HG03039 (cell line): ENCODE data around the gene DOCK2.
A peak's percentile ranks its signal among the peaks of the same experiment; 100 is the strongest.

Experiments used
- ATAC-seq: cut with Tn5 transposase; IDR thresholded peaks from one replicate; pipeline ENCODE4 v1.9.1; 2021; ENCODE audit warnings: mild to moderate bottlenecking, moderate library complexity; ENCODE audit not compliant: unreplicated experiment

DOCK2 gene

GRCh38 chr5:169682026-169682425 is 45.0 kb downstream of the DOCK2 start:
- ATAC-seq, result no peak

- peak; percentile 80 for ATAC-seq
These were observed 49.1 kb downstream of the DOCK2 start for GRCh38 chr5:169686137-169686536.

- ATAC-seq, result no peak
These were observed 51.0 kb downstream of the DOCK2 start for GRCh38 chr5:169688106-169688505.

GRCh38 chr5:169691471-169691870 is 54.4 kb downstream of the DOCK2 start:
- no peak for ATAC-seq

GRCh38 chr5:169694091-169694625 is 57.1 kb downstream of the DOCK2 start:
- no peak for ATAC-seq

- ATAC-seq, result no peak
These were observed 58.0 kb downstream of the DOCK2 start for GRCh38 chr5:169695025-169695625.

GRCh38 chr5:169695919-169696490 is 58.9 kb downstream of the DOCK2 start:
- ATAC-seq, result no peak

- ATAC-seq, result no peak
These were observed 59.8 kb downstream of the DOCK2 start for GRCh38 chr5:169696621-169697510.

GRCh38 chr5:169697511-169697890 is 60.4 kb downstream of the DOCK2 start:
- ATAC-seq, result no peak

- no peak for ATAC-seq
These were observed 60.9 kb downstream of the DOCK2 start for GRCh38 chr5:169697976-169698375.

- ATAC-seq, result no peak
These were observed 63.5 kb downstream of the DOCK2 start for GRCh38 chr5:169700611-169701010.

GRCh38 chr5:169701910-169702451 is 64.9 kb downstream of the DOCK2 start:
- ATAC-seq, result no peak

GRCh38 chr5:169702693-169703481 is 65.8 kb downstream of the DOCK2 start:
- peak; percentile 66 for ATAC-seq

GRCh38 chr5:169703813-169704212 is 66.7 kb downstream of the DOCK2 start:
- ATAC-seq, result no peak

- no peak for ATAC-seq
These were observed 68.2 kb downstream of the DOCK2 start for GRCh38 chr5:169705322-169705721.

- no peak for ATAC-seq
These were observed 69.0 kb downstream of the DOCK2 start for GRCh38 chr5:169706071-169706470.

GRCh38 chr5:169706758-169707450 is 69.8 kb downstream of the DOCK2 start:
- ATAC-seq, result no peak

GRCh38 chr5:169707686-169708085 is 70.6 kb downstream of the DOCK2 start:
- no peak for ATAC-seq

GRCh38 chr5:169710675-169711074 is 73.6 kb downstream of the DOCK2 start:
- no peak for ATAC-seq
